ENCODE data around the gene ADSS1. TPM values are rescaled to one million over a fixed set of nuclear protein-coding genes. Genes with fewer than 3 reads are reported as not detected.

The ADSS1 gene
- polyA plus RNA-seq (1.7 to 4.9 TPM (median 1.8 TPM) in 3 replicates), polyA minus RNA-seq (0.32 to 1.5 TPM (median 1.3 TPM) in 3 replicates)
- 12.4 TPM for polyA plus RNA-seq (2011; ENCODE audit: low read depth)
- polyA plus RNA-seq (2011; cell fraction: cytosol; rRNA removed): 1.1 and 1.8 TPM in 2 replicates
- 7.2 and 9.8 TPM in 2 replicates for polyA plus RNA-seq (2011; cell fraction: nucleus; rRNA removed)
- polyA plus RNA-seq (2012; ENCODE audit: low replicate concordance): 1.4 and 22.0 TPM in 2 replicates
- 2.1 TPM for polyA minus RNA-seq (2011; cell fraction: cytosol; rRNA and poly(A)+ RNA removed)
- polyA minus RNA-seq (2011; cell fraction: nucleus; rRNA and poly(A)+ RNA removed): 2.0 and 4.4 TPM in 2 replicates

DNA sequence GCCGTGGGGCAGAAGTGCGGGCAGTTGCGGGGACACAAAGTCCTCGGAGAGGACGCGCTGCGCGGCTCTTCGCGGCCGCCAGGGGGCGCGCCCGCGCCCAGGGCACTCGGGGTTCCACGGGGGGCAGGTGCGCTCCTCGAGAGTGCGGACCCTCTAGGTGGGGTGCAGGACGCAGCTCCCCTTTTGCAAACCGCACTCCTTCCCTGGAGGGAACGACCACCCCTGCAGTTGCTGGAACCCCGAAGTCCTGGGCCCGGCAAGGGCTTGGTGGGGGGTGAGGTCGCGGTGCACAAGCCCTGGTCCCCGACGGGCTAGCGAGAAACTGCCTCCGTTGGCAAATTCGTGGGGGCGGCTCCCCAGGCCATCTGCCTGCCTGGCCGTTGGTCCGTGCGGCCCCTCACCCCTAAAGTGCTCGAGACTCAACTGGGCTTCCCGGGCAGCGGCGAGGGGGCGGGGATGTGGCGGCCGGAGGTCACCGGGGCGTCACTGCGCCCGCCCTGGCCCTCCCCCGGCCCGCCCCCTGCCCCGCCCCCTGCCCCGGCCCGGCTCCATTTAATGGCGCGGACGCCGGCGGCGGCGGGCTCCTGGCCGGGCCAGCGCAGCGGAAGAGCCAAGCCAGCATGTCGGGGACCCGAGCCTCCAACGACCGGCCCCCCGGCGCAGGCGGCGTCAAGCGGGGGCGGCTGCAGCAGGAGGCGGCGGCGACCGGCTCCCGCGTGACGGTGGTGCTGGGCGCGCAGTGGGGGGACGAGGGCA, at the start of gene ADSS1:
ADSS1 (plus strand) TSS at position 579 of the 756 bp plus-strand sequence; CDS start at position 621, 42 bp downstream.
- TF ChIP-seq, protein P1, sequence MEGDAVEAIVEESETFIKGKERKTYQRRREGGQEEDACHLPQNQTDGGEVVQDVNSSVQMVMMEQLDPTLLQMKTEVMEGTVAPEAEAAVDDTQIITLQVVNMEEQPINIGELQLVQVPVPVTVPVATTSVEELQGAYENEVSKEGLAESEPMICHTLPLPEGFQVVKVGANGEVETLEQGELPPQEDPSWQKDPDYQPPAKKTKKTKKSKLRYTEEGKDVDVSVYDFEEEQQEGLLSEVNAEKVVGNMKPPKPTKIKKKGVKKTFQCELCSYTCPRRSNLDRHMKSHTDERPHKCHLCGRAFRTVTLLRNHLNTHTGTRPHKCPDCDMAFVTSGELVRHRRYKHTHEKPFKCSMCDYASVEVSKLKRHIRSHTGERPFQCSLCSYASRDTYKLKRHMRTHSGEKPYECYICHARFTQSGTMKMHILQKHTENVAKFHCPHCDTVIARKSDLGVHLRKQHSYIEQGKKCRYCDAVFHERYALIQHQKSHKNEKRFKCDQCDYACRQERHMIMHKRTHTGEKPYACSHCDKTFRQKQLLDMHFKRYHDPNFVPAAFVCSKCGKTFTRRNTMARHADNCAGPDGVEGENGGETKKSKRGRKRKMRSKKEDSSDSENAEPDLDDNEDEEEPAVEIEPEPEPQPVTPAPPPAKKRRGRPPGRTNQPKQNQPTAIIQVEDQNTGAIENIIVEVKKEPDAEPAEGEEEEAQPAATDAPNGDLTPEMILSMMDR (optimal IDR thresholded peaks at IDR 0.05 in 1 of 3, IDR thresholded peaks at IDR 0.05 in 1 of 3, conservative IDR thresholded peaks at IDR 0.05 in 1 of 3; ENCODE audit: extremely low read depth in 1 of 3, insufficient read depth in 2 of 3, low read length in 3 of 3): peak; percentile 74 to 90 (median 80)
- TF ChIP-seq EZH2 (IDR thresholded peaks at IDR 0.05; ENCODE audit: low read length): no peak
- FAIRE-seq (no peak), DNase-seq (ENCODE audit: low read depth, low spot score) (no peak)
- H3K27me3 ChIP-seq (ENCODE audit: control insufficient read depth, extremely low read depth, insufficient read depth, low read length): peaks cover 5% of the 10 kb centered on the region
- dilution Hi-C loops (cut with MboI; ENCODE audit: extremely low pct_ligation_motif_present, low sequenced_read_pairs): no loop called here
- H3K27ac ChIP-seq (ENCODE audit: control insufficient read depth, insufficient read depth, low read length): no peak within 1 kb of the TSS
- H3K36me3 ChIP-seq (ENCODE audit: control insufficient read depth in 2 of 2, extremely low read depth in 1 of 2, insufficient read depth in 2 of 2, low read length in 2 of 2): peaks cover 0 to 8% of the 10 kb centered on the region in 2 experiments
- peaks cover 6% of the 10 kb centered on the region for H3K4me1 ChIP-seq (ENCODE audit: control insufficient read depth, extremely low read depth, insufficient read depth, low read length)
- peaks cover 7% of the 10 kb centered on the region for H4K20me1 ChIP-seq (ENCODE audit: control insufficient read depth, extremely low read depth, insufficient read depth, low read length)
- no peak within 1 kb of the TSS for H3K9ac ChIP-seq (ENCODE audit: control insufficient read depth, extremely low read depth, insufficient read depth, low read length)
- no peaks in the 10 kb centered on the region for H3K79me2 ChIP-seq (ENCODE audit: control insufficient read depth, insufficient read depth, low read length)
- H3K4me2 ChIP-seq (ENCODE audit: control insufficient read depth, extremely low read depth, insufficient read depth, low read depth, low read length): peak within 1 kb of the TSS; percentile 76
- no peaks in the 10 kb centered on the region for H3K9me1 ChIP-seq (ENCODE audit: control insufficient read depth, extremely low read depth, insufficient read depth, low read length)
- no peaks in the 10 kb centered on the region for H3K9me3 ChIP-seq (ENCODE audit: control insufficient read depth, low read depth, low read length)
- peak within 1 kb of the TSS; percentile 34 to 66 (median 51) for H3K4me3 ChIP-seq (ENCODE audit: control insufficient read depth in 2 of 3, extremely low read depth in 1 of 3, insufficient read depth in 2 of 3, low read depth in 1 of 3, low read length in 3 of 3)
- H2AFZ ChIP-seq (ENCODE audit: control insufficient read depth, low read length): no peak within 1 kb of the TSS

DNA sequence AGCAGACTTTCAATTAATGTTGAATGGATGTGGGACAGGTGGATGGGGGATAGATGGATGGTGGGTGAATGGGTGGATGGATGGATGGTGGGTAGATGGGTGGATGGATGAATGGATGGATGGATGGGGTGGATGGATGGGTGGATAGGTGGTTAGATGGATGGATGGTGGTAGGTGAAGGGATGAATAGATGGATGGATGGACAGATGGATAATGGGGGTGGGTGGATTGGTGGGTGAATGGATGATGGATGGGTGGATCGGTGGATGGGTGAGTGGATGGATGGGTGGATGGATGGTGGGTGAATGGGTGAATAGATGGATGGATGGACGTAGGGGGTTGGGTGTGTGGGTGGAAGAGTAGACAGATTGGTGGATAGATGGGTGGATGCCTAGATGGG, 48.6 kb upstream of the ADSS1 start:
- Histone ChIP-seq H3K36me3 (ENCODE audit: control insufficient read depth in 2 of 2, extremely low read depth in 1 of 2, insufficient read depth in 2 of 2, low read length in 2 of 2) (no peaks in the 10 kb centered on the region), H3K4me2 (ENCODE audit: control insufficient read depth, extremely low read depth, insufficient read depth, low read depth, low read length) (no peak overlapping the region), H3K9me1 (ENCODE audit: control insufficient read depth, extremely low read depth, insufficient read depth, low read length) (no peaks in the 10 kb centered on the region), H4K20me1 (ENCODE audit: control insufficient read depth, extremely low read depth, insufficient read depth, low read length) (no peaks in the 10 kb centered on the region), H3K9ac (ENCODE audit: control insufficient read depth, extremely low read depth, insufficient read depth, low read length) (no peak overlapping the region), H3K27ac (ENCODE audit: control insufficient read depth, insufficient read depth, low read length) (no peak overlapping the region), H3K4me1 (ENCODE audit: control insufficient read depth, extremely low read depth, insufficient read depth, low read length) (peaks cover 23% of the 10 kb centered on the region), H3K27me3 (ENCODE audit: control insufficient read depth, extremely low read depth, insufficient read depth, low read length) (no peaks in the 10 kb centered on the region), H3K79me2 (ENCODE audit: control insufficient read depth, insufficient read depth, low read length) (no peaks in the 10 kb centered on the region), H2AFZ (ENCODE audit: control insufficient read depth, low read length) (no peak overlapping the region), H3K9me3 (ENCODE audit: control insufficient read depth, low read depth, low read length) (no peaks in the 10 kb centered on the region), H3K4me3 (ENCODE audit: control insufficient read depth in 2 of 3, extremely low read depth in 1 of 3, insufficient read depth in 2 of 3, low read depth in 1 of 3, low read length in 3 of 3) (no peak overlapping the region)
- FAIRE-seq: no peak
- dilution Hi-C loops (cut with MboI; ENCODE audit: extremely low pct_ligation_motif_present, low sequenced_read_pairs): no loop called here
- TF ChIP-seq, protein P1 (optimal IDR thresholded peaks at IDR 0.05 in 1 of 3, IDR thresholded peaks at IDR 0.05 in 1 of 3, conservative IDR thresholded peaks at IDR 0.05 in 1 of 3; ENCODE audit: extremely low read depth in 1 of 3, insufficient read depth in 2 of 3, low read length in 3 of 3): no peak
- no peak for TF ChIP-seq EZH2 (IDR thresholded peaks at IDR 0.05; ENCODE audit: low read length)
- DNase-seq (ENCODE audit: low read depth, low spot score): no peak

Measured in keratinocyte (primary cell).